Jurkat, Clone E6-1 (cell line): Measurements from ENCODE around the gene IGSF9B.
A peak's percentile ranks its signal among the peaks of the same experiment; 100 is the strongest.

ENCODE experiments used
- DNase-seq: peaks from one replicate; pipeline ENCODE4 v3.0.0-alpha.2; 2011; ENCODE audit warnings: low read depth, low spot score
- H3K4me3 ChIP-seq: 2 replicates; pipeline ENCODE4 v1.5.1; 2011; ENCODE audit warnings: mild to moderate bottlenecking, low read length, control low read depth, moderate library complexity

The IGSF9B gene

GRCh38 chr11:133943950-133944698 is 12.6 kb downstream of the IGSF9B start:
- H3K4me3 ChIP-seq = no peak overlapping the region
- DNase-seq = no peak

GRCh38 chr11:133942577-133942976 is 14.2 kb downstream of the IGSF9B start:
- no peak for DNase-seq
- no peak overlapping the region for H3K4me3 ChIP-seq

- DNase-seq = no peak
- H3K4me3 ChIP-seq = no peak overlapping the region
Observed at GRCh38 chr11:133941546-133941945, 15.2 kb downstream of the IGSF9B start.

GRCh38 chr11:133940034-133940433 is 16.7 kb downstream of the IGSF9B start:
- DNase-seq = no peak

GRCh38 chr11:133939558-133939957 is 17.2 kb downstream of the IGSF9B start:
- no peak overlapping the region for H3K4me3 ChIP-seq
- DNase-seq = no peak

More at GRCh38 chr11:133940034-133940433, 16.7 kb downstream of the IGSF9B start:
- H3K4me3 ChIP-seq = no peak overlapping the region

GRCh38 chr11:133938166-133938565 is 18.6 kb downstream of the IGSF9B start:
- no peak overlapping the region for H3K4me3 ChIP-seq
- DNase-seq = no peak

- H3K4me3 ChIP-seq = no peak overlapping the region
Observed at GRCh38 chr11:133937468-133937867, 19.3 kb downstream of the IGSF9B start.

GRCh38 chr11:133937015-133937414 is 19.8 kb downstream of the IGSF9B start:
- H3K4me3 ChIP-seq = no peak overlapping the region
- no peak for DNase-seq

More at GRCh38 chr11:133937468-133937867, 19.3 kb downstream of the IGSF9B start:
- DNase-seq = no peak

- H3K4me3 ChIP-seq = no peak overlapping the region
- no peak for DNase-seq
Observed at GRCh38 chr11:133936592-133936991, 20.2 kb downstream of the IGSF9B start.

- DNase-seq = no peak
- no peak overlapping the region for H3K4me3 ChIP-seq
Observed at GRCh38 chr11:133936136-133936535, 20.6 kb downstream of the IGSF9B start.

GRCh38 chr11:133935551-133935910 is 21.2 kb downstream of the IGSF9B start:
- H3K4me3 ChIP-seq = no peak overlapping the region
- DNase-seq = no peak

- no peak overlapping the region for H3K4me3 ChIP-seq
- no peak for DNase-seq
Observed at GRCh38 chr11:133934599-133935550, 21.9 kb downstream of the IGSF9B start.

GRCh38 chr11:133934096-133934495 is 22.7 kb downstream of the IGSF9B start:
- no peak for DNase-seq
- no peak overlapping the region for H3K4me3 ChIP-seq

GRCh38 chr11:133931449-133932060 is 25.2 kb downstream of the IGSF9B start:
- no peak for DNase-seq
- no peak overlapping the region for H3K4me3 ChIP-seq

- DNase-seq = no peak
- no peak overlapping the region for H3K4me3 ChIP-seq
Observed at GRCh38 chr11:133930767-133931448, 25.9 kb downstream of the IGSF9B start.

GRCh38 chr11:133930053-133930766 is 26.6 kb downstream of the IGSF9B start:
- no peak overlapping the region for H3K4me3 ChIP-seq
- DNase-seq = no peak

- H3K4me3 ChIP-seq = no peak overlapping the region
- DNase-seq = no peak
Observed at GRCh38 chr11:133929401-133930052, 27.2 kb downstream of the IGSF9B start.

- H3K4me3 ChIP-seq = peak overlapping the region; percentile 47
- peak; percentile 82 for DNase-seq
Observed at GRCh38 chr11:133928628-133929059, 28.1 kb downstream of the IGSF9B start.
